IMR-90 (cell line): ENCODE results near the gene MRPL4. TPM values are rescaled to one million over a fixed set of nuclear protein-coding genes. Genes with fewer than 3 reads are reported as not detected.

ENCODE experiments used
- ATAC-seq: fragments of 200-7000 bp; cut with Tn5 transposase; 2 replicates; pipeline ENCODE4 v1.9.1; 2020; ENCODE audit warnings: low read depth, mild to moderate bottlenecking, moderate library complexity
- BruUV-seq: library from RNA; stranded (reverse); fragments of 400-500 nt; replicated peaks from 2 replicates; lab custom pipeline; 2021; lab: Mats Ljungman, UMichigan
- CTCF ChIA-PET: fragments of 300-600 bp; formaldehyde crosslinking; extraction: SDS; loops from one replicate; lab custom pipeline; 2021; ENCODE audit warnings: antibody characterized with exemption; lab: Yijun Ruan, JAX
- POLR2A ChIA-PET: fragments of 300-600 bp; sonication (Branson Sonifier 250); formaldehyde crosslinking; loops from one replicate; lab custom pipeline; 2022; ENCODE audit warnings: antibody characterized with exemption; ENCODE audit not compliant: unreplicated experiment; lab: Charles Lee
- DNase-seq: peaks from one replicate; pipeline ENCODE4 v3.0.0; 2013
- H2AFZ ChIP-seq: replicated peaks from 2 replicates; pipeline ENCODE3; 2013; ENCODE audit warnings: low read length, mild to moderate bottlenecking; ENCODE audit not compliant: poor library complexity
- H2AK5ac ChIP-seq: 2 replicates; pipeline ENCODE4 v1.6.1; 2013; ENCODE audit warnings: low read depth, low read length, inconsistent platforms
- H2AK9ac ChIP-seq: replicated peaks from 2 replicates; pipeline ENCODE3; 2013; ENCODE audit warnings: mild to moderate bottlenecking, low read depth, low read length, moderate library complexity; ENCODE audit not compliant: poor library complexity
- H2BK120ac ChIP-seq: 2 replicates; pipeline ENCODE4 v1.6.1; 2013; ENCODE audit warnings: low read depth, low read length, inconsistent platforms
- H2BK15ac ChIP-seq: 3 replicates; pipeline ENCODE4 v1.6.1; 2013; ENCODE audit warnings: low read depth, low read length, inconsistent platforms
- H2BK20ac ChIP-seq: 2 replicates; pipeline ENCODE4 v1.6.1; 2013; ENCODE audit warnings: low read depth, mild to moderate bottlenecking, inconsistent platforms, low read length, moderate library complexity
- H2BK5ac ChIP-seq: 2 replicates; pipeline ENCODE4 v1.6.1; 2013; ENCODE audit warnings: mild to moderate bottlenecking, low read depth, low read length, inconsistent platforms; ENCODE audit not compliant: poor library complexity, severe bottlenecking
- H3K14ac ChIP-seq: replicated peaks from 2 replicates; pipeline ENCODE4 v1.6.1; 2013; ENCODE audit warnings: low read depth, low read length, inconsistent platforms
- H3K18ac ChIP-seq: 2 replicates; pipeline ENCODE4 v1.6.1; 2013; ENCODE audit warnings: low read depth, low read length, control low read depth
- H3K23ac ChIP-seq: 2 replicates; pipeline ENCODE4 v1.6.1; 2013; ENCODE audit warnings: low read depth, low read length, inconsistent platforms
- H3K27ac ChIP-seq: 2 replicates; pipeline ENCODE4 v1.5.1; 2013; ENCODE audit warnings: mild to moderate bottlenecking, control low read depth, low read length; ENCODE audit not compliant: insufficient read depth
- H3K27me3 ChIP-seq: 2 replicates; pipeline ENCODE4 v1.6.1; 2013; ENCODE audit warnings: low read length; ENCODE audit not compliant: control insufficient read depth, insufficient read depth
- H3K36me3 ChIP-seq: 2 replicates; pipeline ENCODE4 v1.6.1; 2013; ENCODE audit warnings: low read length, mixed read lengths; ENCODE audit not compliant: control insufficient read depth, insufficient read depth
- H3K4ac ChIP-seq: 2 replicates; pipeline ENCODE4 v1.6.1; 2013; ENCODE audit warnings: low read depth, low read length, inconsistent platforms
- H3K4me1 ChIP-seq: 2 replicates; pipeline ENCODE4 v1.6.1; 2013; ENCODE audit warnings: low read length, mixed read lengths; ENCODE audit not compliant: control insufficient read depth, insufficient read depth
- H3K4me2 ChIP-seq: 2 replicates; pipeline ENCODE4 v1.6.1; 2013; ENCODE audit warnings: low read depth, mild to moderate bottlenecking, control low read depth, low read length, moderate library complexity
- H3K4me3 ChIP-seq: 2 replicates; pipeline ENCODE4 v1.5.1; 2013; ENCODE audit warnings: low read depth, mild to moderate bottlenecking, control low read depth, low read length, moderate library complexity; ENCODE audit not compliant: insufficient read depth
- H3K56ac ChIP-seq: 2 replicates; pipeline ENCODE4 v1.6.1; 2013; ENCODE audit warnings: low read length, inconsistent platforms; ENCODE audit not compliant: insufficient read depth; ENCODE audit errors: extremely low read depth
- H3K79me1 ChIP-seq, 2 experiments: 2 replicates each; pipeline ENCODE4 v1.6.1; 2013; ENCODE audit warnings: low read length in 2 of 2, inconsistent platforms in 1 of 2, low read depth in 1 of 2
- H3K9ac ChIP-seq: 2 replicates; pipeline ENCODE4 v1.6.1; 2013; ENCODE audit warnings: low read depth, low read length, control low read depth
- H3K9me1 ChIP-seq: 2 replicates; pipeline ENCODE4 v1.6.1; 2013; ENCODE audit warnings: low read length, inconsistent platforms; ENCODE audit not compliant: insufficient read depth
- H3K9me3 ChIP-seq: 2 replicates; pipeline ENCODE4 v1.6.1; 2013; ENCODE audit warnings: low read length; ENCODE audit not compliant: control insufficient read depth, insufficient read depth
- H4K20me1 ChIP-seq: 2 replicates; pipeline ENCODE4 v1.6.1; 2013; ENCODE audit warnings: low read length, inconsistent platforms; ENCODE audit not compliant: insufficient read depth
- H4K5ac ChIP-seq: 2 replicates; pipeline ENCODE4 v1.6.1; 2013; ENCODE audit warnings: mild to moderate bottlenecking, low read depth, low read length, control low read depth
- H4K8ac ChIP-seq, 2 experiments: 2 replicates each; pipeline ENCODE4 v1.6.1; 2013; ENCODE audit warnings: low read depth in 2 of 2, low read length in 2 of 2, control low read depth in 1 of 2, inconsistent platforms in 1 of 2
- H4K91ac ChIP-seq: 2 replicates; pipeline ENCODE4 v1.6.1; 2013; ENCODE audit warnings: low read depth, low read length, inconsistent platforms; ENCODE audit not compliant: insufficient read depth
- CEBPB ChIP-seq: IDR thresholded peaks from 2 replicates; pipeline ENCODE4 v1.6.1; 2012; ENCODE audit warnings: low read depth, low read length, improper control_type of control experiment
- CHD1 ChIP-seq: IDR thresholded peaks from 2 replicates; pipeline ENCODE4 v1.6.1; 2012; ENCODE audit warnings: low read depth, low read length, improper control_type of control experiment
- ELK1 ChIP-seq: fragments of 150-350 bp; IDR thresholded peaks from 2 replicates; pipeline ENCODE4 v1.6.1; 2016; ENCODE audit warnings: low read depth, mild to moderate bottlenecking, low read length, moderate library complexity, borderline replicate concordance
- MAFK ChIP-seq: IDR thresholded peaks from 2 replicates; pipeline ENCODE4 v1.6.1; 2012; ENCODE audit warnings: low read depth, low read length, improper control_type of control experiment
- POLR2A ChIP-seq: IDR thresholded peaks from 2 replicates; pipeline ENCODE4 v1.6.1; 2012; ENCODE audit warnings: mild to moderate bottlenecking, low read depth, low read length
- RCOR1 ChIP-seq: IDR thresholded peaks from 2 replicates; pipeline ENCODE4 v1.6.1; 2012; ENCODE audit warnings: mild to moderate bottlenecking, low read length, improper control_type of control experiment; ENCODE audit not compliant: insufficient replicate concordance
- RFX5 ChIP-seq: IDR thresholded peaks from 2 replicates; pipeline ENCODE4 v1.8.0; 2012; ENCODE audit warnings: low read depth, mild to moderate bottlenecking, low read length, moderate library complexity
- SMC3 ChIP-seq: fragments of 150-350 bp; IDR thresholded peaks from 2 replicates; pipeline ENCODE4 v1.6.1; 2016; ENCODE audit warnings: low read depth, mild to moderate bottlenecking, antibody characterized with exemption, low read length, moderate library complexity
- USF2 ChIP-seq: fragments of 150-350 bp; IDR thresholded peaks from 2 replicates; pipeline ENCODE4 v1.6.1; 2017; ENCODE audit warnings: mild to moderate bottlenecking, antibody characterized with exemption, low read length, low read depth
- WGBS, 2 experiments: methylation state at CpG; one replicate each; pipeline versions ENCODE4 v1.1.5 to v1.1.7; 2013; ENCODE audit warnings: missing lambda C conversion rate in 2 of 2; ENCODE audit not compliant: insufficient read length in 1 of 2; ENCODE audit errors: extremely low coverage in 2 of 2; 5-methylcytosine and 5-hydroxymethylcytosine counted together
- dilution Hi-C: fragments of 300-500 bp; cut with HindIII; formaldehyde crosslinking; loops from one replicate; pipeline ENCODE4 v1.14.3; 2018; ENCODE audit warnings: low sequenced_read_pairs; ENCODE audit not compliant: unreplicated experiment
- in situ Hi-C: fragments of 300-500 bp; cut with MboI; formaldehyde crosslinking; loops from 3 replicates; pipeline ENCODE4 v1.14.3; 2019; ENCODE audit warnings: low sequenced_read_pairs, inconsistent platforms, mixed read lengths
- intact Hi-C: fragments of 100-400 bp; cut with micrococcal nuclease; formaldehyde crosslinking; loops from 2 replicates; pipeline ENCODE4 v1.10.0; 2022
- polyA plus RNA-seq, 3 experiments: library from polyadenylated mRNA; depleted of rRNA; stranded (reverse); fragments of >200 nt; gene quantifications; 2 replicates each; pipeline ENCODE4 v1.2.3, GENCODE V29; 2012; ENCODE audit warnings: low replicate concordance in 1 of 3
- total RNA-seq: library from RNA; depleted of rRNA; stranded (reverse); fragments of >200 nt; gene quantifications from 2 replicates; pipeline ENCODE4 v1.2.3, GENCODE V29; 2012
- TF ChIP-seq, protein P1 (sequence below): conservative IDR thresholded peaks from 2 replicates; pipeline ENCODE4 v1.5.1; 2012; ENCODE audit warnings: mild to moderate bottlenecking, low read depth, low read length, improper control_type of control experiment

The MRPL4 gene
- total and polyA plus RNA-seq, 2 of the 4 experiments (the other 2 are of a cell fraction): 32.8 to 108 TPM

DNA sequence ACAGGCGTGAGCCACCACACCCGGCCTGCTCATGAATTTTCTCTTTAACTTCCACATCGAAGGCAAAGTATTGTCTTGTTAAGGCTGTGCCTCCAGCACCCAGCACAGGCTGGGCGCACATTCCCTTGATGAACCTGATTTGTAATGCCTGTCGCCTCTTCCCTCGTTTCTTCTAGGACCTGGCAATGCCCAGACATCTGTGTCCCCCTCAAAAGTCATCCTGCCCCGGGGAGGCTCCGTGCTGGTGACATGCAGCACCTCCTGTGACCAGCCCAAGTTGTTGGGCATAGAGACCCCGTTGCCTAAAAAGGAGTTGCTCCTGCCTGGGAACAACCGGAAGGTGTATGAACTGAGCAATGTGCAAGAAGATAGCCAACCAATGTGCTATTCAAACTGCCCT lies 22.6 kb downstream of the MRPL4 start:
- H2AFZ ChIP-seq: no peak overlapping the region
- H3K18ac ChIP-seq: no peak overlapping the region
- 90% methylated on average over 7 of the region's 10 CpGs; no CpG with 5 or more reads in 1 of the 2 experiments for WGBS, 2 experiments
- DNase-seq (no peak), ATAC-seq (no peak)
- H3K9ac ChIP-seq: no peak overlapping the region
- no peaks in the 10 kb centered on the region for H3K9me3 ChIP-seq
- no peak overlapping the region for H4K8ac ChIP-seq
- no peak overlapping the region for H3K56ac ChIP-seq
- CTCF ChIA-PET: no interaction called here
- no peak overlapping the region for H3K27ac ChIP-seq
- no peak overlapping the region for H3K4me3 ChIP-seq
- H3K4me2 ChIP-seq: no peak overlapping the region
- no peak overlapping the region for H4K5ac ChIP-seq
- H2BK120ac ChIP-seq: no peak overlapping the region
- TF ChIP-seq RFX5 (no peak), USF2 (no peak), SMC3 (no peak), ELK1 (no peak), POLR2A (no peak), RCOR1 (no peak), MAFK (no peak), CEBPB (no peak), CHD1 (no peak)
- TF ChIP-seq, protein P1, sequence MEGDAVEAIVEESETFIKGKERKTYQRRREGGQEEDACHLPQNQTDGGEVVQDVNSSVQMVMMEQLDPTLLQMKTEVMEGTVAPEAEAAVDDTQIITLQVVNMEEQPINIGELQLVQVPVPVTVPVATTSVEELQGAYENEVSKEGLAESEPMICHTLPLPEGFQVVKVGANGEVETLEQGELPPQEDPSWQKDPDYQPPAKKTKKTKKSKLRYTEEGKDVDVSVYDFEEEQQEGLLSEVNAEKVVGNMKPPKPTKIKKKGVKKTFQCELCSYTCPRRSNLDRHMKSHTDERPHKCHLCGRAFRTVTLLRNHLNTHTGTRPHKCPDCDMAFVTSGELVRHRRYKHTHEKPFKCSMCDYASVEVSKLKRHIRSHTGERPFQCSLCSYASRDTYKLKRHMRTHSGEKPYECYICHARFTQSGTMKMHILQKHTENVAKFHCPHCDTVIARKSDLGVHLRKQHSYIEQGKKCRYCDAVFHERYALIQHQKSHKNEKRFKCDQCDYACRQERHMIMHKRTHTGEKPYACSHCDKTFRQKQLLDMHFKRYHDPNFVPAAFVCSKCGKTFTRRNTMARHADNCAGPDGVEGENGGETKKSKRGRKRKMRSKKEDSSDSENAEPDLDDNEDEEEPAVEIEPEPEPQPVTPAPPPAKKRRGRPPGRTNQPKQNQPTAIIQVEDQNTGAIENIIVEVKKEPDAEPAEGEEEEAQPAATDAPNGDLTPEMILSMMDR: no peak
- H4K91ac ChIP-seq: no peak overlapping the region
- H3K36me3 ChIP-seq: no peaks in the 10 kb centered on the region
- 0 out of 2 replicates have a peak, but pooled peaks cover 5% of the 10 kb centered on the region for H3K9me1 ChIP-seq
- no peak overlapping the region for H2AK5ac ChIP-seq
- H4K20me1 ChIP-seq: no peaks in the 10 kb centered on the region
- no peak overlapping the region for H2AK9ac ChIP-seq
- peaks cover 8% of the 10 kb centered on the region for H3K4me1 ChIP-seq
- no peak overlapping the region for H3K4ac ChIP-seq
- H2BK15ac ChIP-seq: no peak overlapping the region
- no peak overlapping the region for H2BK20ac ChIP-seq
- no peak overlapping the region for H3K23ac ChIP-seq
- in situ Hi-C loops: no loop called here
- H3K79me1 ChIP-seq: 0 out of 4 replicates have a peak, but pooled peaks cover 0 to 6% of the 10 kb centered on the region in 2 experiments
- POLR2A ChIA-PET: interaction anchor here (0.6 kb wide), 1 partner anchor 17 kb away, joined by 4 read pairs; no protein-coding TSS in a partner anchor
- dilution Hi-C loops: no loop called here
- no peak overlapping the region for H2BK5ac ChIP-seq
- BruUV-seq: no TSS peak
- H3K27me3 ChIP-seq: no peaks in the 10 kb centered on the region; the same call in 1 of the 2 replicates
- intact Hi-C loops: no loop called here
- no peak overlapping the region for H3K14ac ChIP-seq
